HG03565 (cell line): Measurements from ENCODE around the gene LY86.
A peak's percentile ranks its signal among the peaks of the same experiment; 100 is the strongest.
"Not testable (repeated sequence)": the region's sequence is repeated elsewhere in the genome, so short reads cannot be mapped to it uniquely, and the experiment has no call there.

Experiments used
- ATAC-seq: cut with Tn5 transposase; IDR thresholded peaks from one replicate; pipeline ENCODE4 v1.9.1; 2021; ENCODE audit warnings: mild to moderate bottlenecking, moderate library complexity; ENCODE audit not compliant: unreplicated experiment

The LY86 gene

DNA sequence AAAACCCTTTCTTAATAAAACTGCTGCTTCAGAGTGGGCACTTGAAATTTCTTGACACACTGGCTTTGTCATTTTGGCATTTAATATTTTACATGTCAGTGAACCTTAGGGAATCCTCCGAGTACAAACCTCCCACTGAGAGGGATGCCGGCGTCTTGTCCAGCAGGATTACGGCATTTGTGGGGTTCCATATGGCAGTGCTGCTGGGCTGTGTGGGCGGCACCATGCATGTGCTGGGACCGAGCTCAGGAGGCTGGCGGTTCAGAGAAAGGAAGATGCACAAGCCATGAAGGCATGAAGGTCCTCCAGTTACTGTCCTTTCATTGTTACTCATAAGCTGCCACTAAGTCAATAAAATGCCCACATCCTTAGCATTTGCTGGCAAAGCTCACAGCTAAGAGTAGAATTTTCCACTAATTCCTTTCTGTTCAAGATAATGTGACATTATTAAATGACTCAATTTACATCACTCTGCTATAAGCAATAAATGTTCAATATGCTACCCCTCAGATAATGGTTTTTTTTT, 61.4 kb downstream of the LY86 start:
- no peak for ATAC-seq

DNA sequence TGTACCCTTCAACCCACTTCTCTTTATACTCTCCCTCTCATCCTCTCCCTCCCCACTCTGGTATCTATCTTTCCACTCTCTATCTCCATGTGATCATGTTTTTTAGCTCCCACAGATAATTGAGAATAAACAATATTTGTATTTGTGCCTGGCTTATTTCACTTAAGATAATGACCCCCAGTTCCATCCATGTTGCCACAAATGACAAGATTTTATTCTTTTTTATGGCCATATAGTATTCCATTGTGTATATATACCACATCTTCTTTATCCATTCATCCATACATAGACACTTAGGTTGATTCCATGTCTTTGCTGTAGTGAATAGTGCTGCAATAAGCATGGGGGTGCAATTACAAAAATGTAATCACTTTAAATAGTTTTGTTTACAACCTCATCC, 62.3 kb downstream of the LY86 start:
- ATAC-seq, result no peak

DNA sequence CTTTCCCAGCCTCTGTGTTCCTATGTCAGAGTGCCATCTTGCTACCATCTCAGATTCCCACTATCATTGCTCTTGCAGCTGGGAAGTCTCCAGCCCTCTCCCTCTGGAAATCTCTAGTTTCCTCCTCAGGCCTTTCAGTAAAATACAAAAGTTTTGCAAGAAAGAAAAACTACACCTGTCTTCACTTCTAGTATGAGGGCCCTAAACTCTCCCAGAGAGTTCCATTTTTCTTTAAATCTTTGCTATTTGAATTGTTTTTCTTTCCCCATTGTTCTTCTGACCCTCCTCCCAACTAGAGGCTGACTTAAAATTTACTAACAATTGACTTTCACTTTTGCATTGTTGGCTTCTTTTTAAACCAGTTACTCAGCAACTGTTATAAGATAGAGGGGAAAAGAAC, 62.8 kb downstream of the LY86 start:
- no peak for ATAC-seq

DNA sequence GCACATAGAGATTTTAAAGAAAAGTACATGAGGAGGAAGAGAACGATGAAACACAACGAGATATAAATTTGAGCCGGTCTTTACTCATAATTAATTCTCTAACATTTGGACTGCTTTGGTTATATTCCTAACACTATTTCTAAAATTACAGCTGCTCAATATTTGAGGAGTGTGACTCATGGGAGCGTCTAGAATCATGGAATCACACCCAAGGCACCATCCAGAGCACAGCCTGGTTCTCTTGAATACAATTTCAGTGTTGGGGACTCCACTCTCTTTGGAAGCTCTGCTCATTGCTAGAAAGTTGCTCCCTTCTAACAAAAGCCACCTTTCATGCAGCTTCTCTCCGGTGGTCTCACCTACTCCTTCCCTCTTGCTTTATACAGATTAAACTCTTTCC, 64.4 kb downstream of the LY86 start:
- no peak for ATAC-seq

DNA sequence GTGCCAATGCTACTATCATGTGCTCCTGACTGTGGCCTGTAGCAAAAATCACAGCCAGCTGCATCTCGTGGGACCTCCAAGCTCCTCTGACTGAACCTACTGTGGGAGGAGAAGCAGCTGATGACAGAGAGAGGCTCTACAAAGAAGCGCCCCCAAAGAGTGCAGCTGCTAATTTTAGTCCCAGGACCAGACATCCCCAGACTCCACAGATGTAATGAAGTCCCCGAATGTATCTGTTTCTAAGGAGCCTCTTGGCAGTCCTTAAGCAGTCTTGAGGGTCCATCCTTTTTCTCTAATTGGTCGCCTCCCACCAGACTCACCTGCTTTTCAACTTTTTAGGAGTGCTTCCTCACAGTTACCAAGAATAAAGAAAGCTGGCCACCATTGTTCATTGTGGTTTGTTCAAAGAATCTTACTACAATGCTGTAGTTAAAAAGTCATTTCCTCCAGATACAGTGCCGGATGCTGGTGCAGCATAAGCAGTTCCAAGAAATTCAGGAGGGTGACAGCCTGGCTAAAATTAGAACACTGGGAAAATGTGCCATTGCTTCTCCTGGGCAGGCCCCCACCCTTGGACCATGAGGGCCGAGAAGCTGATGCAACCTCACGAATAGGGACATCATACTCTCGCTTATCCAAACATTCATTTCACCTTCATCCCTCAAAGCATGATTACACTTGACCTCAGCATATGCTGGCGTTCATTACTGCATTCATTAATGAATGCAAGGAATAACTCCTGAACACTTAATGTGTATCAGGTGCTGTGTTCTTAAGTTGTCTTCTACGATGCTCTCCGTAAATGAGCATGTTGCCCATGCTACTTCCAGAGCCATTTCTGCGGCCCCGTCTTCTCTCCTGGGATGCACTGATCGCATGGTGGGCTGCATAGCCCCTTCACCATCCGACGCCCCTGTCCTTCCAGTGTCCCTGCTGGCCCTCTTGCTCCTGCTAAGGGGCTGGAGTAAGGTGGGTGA, 66.4 kb downstream of the LY86 start:
- ATAC-seq, result no peak

DNA sequence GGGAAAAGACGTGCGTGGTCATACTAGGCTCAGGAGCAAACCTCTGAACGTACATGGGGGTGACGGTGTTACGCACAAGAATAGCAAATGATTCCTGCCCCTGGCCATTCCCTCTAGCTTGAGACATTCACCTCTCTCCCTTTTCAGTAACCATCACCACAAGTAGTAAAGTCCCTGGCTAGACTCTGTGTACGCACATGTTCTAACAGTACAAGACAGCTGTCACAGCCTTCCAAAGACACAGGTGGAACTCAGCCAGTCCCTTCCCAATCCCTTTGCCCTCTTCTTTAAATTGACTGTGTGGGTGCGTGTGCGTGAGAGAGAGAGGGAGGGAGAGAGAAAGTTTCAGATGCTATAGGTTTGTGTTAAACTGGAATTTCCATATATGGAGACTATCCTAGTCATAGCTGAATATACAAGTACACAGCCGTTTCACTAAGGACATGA, 67.3 kb downstream of the LY86 start:
- ATAC-seq, result no peak

DNA sequence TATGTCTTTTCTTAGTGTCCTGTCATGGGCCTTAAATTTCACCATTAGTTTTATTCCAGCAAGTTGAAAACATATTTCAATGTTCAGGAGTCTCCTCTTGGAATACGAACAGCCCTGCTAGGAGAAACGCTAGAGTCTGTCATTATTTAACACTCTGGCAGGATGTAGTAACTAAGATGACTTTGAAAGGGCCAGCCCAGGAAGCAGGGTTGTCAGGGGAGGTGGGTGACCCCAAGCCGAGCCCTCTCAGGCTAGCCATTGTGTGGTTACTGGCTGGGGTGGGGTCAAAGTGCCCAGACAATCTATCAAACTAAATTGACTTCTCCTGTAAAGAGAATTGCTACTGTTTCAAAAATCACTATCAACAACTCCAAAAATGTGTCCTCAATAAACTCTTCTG, 67.8 kb downstream of the LY86 start:
- ATAC-seq, result no peak

DNA sequence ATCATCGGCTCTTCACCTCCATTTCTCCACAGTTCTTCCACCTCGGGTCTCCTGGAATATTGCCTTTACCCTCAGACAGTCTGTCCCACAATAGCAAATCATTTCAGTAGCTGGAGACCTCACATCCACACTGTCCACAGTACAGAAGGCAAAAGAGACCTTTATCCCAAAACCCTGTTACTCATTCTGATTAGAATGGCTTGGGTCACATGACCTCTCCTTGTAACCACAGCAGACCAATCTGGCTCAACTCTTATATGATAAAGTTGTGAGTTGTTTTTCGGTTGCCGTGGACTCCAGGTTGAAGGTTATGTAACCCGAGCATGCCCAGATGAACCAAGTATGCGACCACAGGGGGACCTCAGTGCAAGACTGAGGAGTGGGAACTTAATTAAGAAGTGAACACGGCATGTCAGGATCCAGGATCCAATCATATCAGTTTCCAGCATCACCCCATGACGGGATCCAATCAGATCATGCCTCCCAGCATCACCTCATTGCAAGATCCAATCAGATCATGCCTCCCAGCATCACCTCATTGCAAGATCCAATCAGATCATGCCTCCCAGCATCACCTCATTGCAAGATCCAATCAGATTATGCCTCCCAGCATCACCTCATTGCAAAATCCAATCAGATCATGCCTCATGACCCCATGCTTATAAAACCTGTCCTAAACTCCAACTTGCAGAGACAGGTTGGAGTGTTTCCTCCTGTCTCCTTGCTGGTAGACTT, 68.7 kb downstream of the LY86 start:
- no peak for ATAC-seq

DNA sequence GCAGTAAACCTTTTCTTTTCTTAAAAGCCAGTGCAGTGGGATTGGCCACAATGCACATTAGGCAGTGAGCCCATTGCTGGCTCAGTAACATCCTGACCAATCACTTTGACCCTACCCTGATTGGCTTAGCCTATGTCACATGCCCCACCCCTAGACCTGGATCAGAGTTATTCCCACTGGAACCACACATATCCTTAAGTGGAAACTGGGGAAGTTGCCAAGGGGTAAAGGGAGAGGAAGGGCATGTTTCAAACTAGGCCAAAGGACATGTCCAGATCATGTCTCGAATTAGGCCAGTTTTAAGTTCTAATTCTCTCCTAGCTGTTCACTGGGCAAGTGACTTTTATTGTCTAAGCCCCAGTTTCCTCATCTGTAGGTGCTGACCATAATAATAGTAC, 69.3 kb downstream of the LY86 start:
- no peak for ATAC-seq

DNA sequence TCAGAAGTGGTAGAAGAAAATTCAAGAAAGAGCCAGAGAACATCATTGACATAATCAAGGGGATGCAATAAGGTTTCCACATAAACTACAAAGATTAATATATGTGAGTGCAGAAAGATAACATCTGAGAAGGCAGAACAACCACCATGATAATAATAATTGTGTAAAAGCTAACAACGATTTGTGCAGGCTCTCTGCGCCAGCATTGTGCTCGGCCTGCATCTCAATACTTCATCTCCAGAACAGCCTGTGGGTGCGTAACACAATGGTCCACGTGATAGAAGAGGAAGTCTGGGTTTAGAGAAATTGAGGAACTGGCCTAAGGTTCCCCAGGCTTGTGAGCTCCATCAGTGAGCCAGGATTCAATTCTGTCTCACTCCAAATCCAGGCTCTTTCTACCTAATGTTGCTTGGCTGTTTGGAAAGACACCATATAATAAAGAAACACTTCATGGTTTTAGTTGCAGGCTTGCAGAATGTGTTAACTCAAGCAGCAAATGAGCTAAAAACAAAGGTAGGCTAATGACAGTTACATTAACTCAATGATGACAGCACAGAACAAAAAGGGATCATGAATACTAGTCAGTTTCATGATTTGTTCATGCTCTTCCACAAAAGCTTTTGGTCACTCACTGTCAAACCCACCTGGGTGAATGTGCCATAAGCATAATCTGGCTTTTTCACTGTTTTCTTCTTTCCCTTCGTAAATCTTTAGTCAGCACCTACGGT, 71.2 kb downstream of the LY86 start:
- ATAC-seq, result peak; percentile 56

DNA sequence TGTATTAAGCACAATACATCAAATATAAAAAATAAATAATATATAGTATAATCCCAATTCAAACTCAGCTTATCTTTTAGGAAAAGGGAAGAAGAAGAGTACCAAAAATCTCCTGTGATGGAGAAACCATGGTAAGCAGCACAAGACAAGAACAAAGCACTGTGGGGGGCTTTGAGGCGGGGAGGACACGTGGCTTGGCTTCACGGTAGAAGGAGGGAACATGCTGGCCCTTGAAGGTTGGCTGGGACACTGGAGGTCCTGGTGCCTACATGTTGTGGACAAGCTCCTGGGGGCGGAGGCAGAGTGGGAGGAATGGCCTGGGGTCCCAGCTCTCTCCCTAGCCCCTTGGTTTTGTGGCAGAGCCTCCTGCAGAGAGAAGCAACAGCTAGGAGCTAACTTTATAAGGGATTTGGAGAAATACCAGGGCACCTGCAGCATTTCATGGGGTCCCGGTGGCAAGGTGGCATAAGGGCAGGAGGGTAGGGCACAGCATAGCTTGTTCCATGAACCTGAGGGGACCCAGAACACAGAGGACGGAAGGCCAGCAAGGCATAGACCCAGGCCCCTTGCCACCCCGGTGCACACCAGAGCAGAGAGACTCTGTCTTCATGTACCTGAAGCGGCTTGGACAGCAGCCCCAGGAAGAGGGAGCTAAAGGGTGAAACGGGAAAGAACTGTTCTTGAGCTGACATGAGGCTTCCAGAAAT, 72.0 kb downstream of the LY86 start:
- ATAC-seq, result no peak

DNA sequence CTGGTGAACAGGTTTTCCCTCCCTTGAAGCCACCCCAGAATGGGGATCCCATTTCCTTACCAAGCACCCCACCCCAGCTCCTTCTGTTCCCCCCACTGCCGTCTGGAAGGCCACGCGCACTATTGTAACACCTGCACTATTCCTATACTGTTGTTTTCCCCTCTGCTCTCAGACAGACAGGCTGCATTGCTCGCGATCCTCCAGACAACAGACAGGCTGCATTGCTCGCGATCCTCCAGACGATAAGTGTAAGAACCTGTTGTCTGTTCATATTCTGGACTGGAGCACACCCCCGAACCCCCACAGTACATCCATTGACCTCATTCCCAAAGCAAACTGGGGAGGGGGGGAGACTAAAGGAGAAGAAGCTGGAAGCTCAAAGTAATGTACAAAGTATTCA, 72.7 kb downstream of the LY86 start:
- no peak for ATAC-seq

DNA sequence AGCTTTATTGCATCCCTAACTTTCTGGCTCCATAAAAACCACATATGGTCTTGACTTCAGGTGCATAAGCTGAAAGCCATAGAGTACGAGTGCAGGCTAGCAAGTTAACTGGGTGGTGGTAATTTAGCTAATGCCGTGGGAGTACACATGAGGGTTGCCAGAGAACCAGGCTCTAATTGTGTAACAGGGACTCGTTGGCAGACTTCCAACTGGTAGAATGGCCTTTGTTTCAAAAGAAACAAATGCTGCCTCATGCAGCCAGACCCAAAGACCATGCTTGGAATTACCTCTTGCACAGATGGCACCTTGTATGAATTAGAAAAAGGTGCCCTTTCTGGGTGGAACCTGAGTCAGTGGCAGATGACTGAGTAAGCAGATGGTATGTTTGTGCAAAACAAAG, 73.2 kb downstream of the LY86 start:
- no peak for ATAC-seq

DNA sequence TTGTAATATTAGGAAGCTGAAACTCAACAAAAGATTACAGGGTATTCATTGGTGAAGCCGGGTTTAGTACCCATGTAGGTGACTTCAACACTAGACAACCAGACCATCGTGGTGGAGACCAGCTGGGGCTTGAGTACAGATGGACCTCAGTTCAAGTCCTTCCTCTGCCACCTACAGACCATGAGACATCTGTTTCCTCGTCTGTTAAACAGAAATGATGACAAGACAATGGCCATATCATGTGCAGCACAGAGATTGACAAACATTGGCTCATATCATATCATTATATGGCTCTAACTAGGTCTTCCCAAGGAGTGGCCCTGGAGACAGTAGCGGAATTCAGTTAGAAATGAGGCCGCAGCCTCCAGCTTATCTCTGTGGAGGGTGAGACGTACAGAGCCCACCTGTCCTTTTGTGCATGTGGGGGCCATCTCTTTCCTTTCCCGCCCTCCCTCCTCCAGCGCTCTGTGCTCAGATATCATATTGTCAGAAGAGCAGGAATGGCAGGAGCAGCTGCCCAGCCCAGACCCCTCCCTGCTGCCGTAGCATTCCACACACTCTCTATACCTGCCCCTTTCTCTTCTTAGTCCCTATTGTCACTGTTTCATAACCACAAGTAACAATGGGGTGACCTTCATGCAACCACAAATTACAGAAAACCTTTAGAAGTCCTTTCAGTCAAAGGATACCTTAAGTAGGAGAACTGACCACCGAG, 75.1 kb downstream of the LY86 start:
- ATAC-seq, result no peak

DNA sequence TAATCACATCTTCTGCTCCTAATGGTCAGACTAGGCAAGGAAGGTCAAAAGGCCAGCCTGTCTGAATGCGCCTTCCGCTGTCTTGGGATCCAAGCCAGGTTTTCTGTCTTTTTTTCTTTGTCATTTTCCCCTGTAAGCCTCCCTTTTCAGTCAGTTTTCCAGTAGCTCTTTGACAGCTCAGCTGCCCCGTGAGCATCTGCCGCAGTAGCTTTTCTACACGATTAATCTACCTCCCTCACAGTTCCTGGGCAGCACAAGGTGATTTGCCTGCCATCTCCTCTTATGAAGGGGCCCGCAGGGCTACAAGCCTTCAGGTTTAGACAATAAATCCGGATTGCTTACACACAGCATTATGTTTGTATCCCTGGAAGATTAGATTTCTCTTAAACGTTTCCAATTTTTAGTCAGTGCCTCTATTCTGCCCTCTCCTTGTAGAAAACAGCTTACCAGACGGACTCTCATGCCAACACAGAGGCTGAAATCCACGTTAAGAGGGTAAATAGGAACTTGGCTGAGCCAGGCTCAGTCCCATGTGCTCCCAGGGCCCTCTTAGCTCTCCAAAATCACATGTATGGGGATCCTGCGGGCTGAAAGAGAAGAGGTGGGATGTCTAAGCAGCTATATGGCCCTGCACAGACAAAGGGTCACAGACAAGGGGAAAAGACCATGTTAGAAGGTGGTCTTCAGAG, 77.2 kb downstream of the LY86 start:
- no peak for ATAC-seq

DNA sequence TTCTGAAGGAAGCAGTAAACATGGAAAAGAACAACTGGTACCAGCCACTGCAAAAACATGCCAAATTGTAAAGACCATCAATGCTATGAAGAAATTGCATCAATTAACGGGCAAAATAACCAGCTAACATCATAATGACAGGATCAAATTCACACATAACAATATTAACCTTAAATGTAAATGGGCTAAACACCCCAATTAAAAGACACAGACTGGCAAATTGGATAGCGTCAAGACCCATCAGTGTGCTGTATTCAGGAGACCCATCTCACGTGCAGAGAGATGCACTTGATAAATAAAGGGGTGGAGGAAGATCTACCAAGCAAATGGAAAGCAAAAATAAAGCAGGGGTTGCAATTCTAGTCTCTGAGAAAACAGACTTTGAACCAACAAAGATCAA, 81.6 kb downstream of the LY86 start:
- ATAC-seq, result not testable (repeated sequence)

DNA sequence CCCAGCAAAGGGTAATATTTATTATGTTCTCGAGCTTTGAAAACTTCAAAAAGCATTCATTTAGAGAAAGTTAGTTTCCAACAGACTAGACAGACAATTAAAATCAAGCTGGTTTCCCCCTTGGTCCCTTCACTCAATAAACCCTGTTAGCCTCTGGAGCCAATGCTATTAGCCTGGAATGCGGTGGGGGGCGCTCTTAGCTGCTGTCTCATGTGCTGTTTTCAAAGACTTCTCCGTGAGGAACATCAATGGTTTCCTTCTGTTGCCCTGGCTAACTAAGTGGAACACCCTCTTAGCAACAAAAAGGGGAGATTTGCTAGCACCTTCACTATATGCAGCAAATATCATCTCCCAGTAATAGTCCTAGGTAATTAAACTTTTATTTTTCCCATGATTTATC, 86.4 kb downstream of the LY86 start:
- ATAC-seq, result no peak

DNA sequence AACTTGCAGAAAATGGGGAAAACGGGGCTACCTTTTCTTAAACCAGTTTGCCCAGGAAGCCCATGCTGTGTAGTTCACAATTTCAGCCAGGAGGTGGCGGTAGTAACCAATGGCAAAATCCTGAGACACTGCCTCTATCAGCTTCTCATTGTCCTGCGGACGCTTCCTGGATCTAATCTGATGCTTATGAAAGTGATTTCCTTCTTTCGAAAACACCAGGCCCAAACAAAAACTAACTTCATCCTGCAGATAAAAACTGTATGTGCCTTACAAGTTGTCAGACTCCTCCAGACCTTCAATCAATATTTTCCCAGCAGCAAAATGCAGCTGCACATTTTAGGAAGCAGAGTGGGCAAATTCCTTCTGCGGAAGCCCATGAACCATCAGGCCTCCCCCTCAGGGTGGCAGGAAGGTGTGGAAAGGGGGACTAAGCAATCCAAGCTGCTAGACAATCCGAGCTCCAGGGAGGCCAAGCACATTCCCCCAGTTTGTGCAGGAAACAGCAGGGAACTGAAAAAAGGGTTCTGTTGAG, 88.5 kb downstream of the LY86 start:
- ATAC-seq, result peak; percentile 61

DNA sequence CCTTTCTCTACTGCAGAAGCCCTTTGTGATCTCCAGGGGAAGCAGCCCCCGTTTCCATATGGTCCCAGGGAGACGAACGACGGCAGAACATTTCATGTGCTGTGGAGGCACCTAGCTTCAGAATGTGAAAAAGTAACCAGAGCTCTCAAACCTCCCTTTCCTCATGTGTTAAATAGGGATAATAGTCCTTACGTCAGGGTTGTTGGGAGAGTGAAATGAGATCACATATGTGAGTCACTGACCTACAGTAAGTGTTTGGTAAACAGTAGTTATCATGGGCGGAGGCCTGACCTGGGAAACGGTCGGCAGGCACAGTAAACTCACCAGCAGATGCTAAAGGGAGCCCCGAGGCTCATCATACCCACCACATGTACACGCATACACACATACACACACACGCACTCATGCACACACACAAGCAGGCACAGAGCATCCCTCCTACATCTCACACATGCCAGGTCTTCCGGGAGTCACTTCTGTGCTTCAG, 89.7 kb downstream of the LY86 start:
- ATAC-seq, result no peak
